DND-41 (cell line): ENCODE results near the gene TTYH1.
"Not testable (repeated sequence)": the region's sequence is repeated elsewhere in the genome, so short reads cannot be mapped to it uniquely, and the experiment has no call there.

Experiments used
- CTCF ChIP-seq: IDR thresholded peaks from 2 replicates; pipeline ENCODE4 v1.5.1; 2012; ENCODE audit warnings: borderline replicate concordance, low read length, moderate library complexity, mild to moderate bottlenecking; ENCODE audit not compliant: poor library complexity, severe bottlenecking; ENCODE audit errors: extremely low read depth
- EZH2 ChIP-seq: IDR thresholded peaks from 3 replicates; pipeline ENCODE4 v1.6.1; 2012; ENCODE audit warnings: borderline replicate concordance, low read depth, mild to moderate bottlenecking, moderate library complexity, low read length, inconsistent platforms; ENCODE audit not compliant: severe bottlenecking

GRCh38 chr19:54370434-54370796 is 44.8 kb upstream of the TTYH1 start:
- TF ChIP-seq CTCF, EZH2: not testable (repeated sequence)
